HepG2 (cell line): ENCODE measurements around the gene AKAP8L. TPM values are rescaled to one million over a fixed set of nuclear protein-coding genes. Genes with fewer than 3 reads are reported as not detected.

Experiments
- AGO2 ChIP-seq: fragments of 200-400 bp; formaldehyde crosslinking; optimal IDR thresholded peaks from 2 replicates; pipeline ENCODE3; 2017; ENCODE audit warnings: mild to moderate bottlenecking, low read depth, low read length, moderate library complexity
- ARNT2 ChIP-seq: sonication (generic); formaldehyde crosslinking; IDR thresholded peaks from 2 replicates; pipeline ENCODE4 v1.8.0; 2022; ENCODE audit warnings: mild to moderate bottlenecking, low read depth, missing genetic modification reagents, moderate library complexity
- CENPT ChIP-seq: sonication (generic); formaldehyde crosslinking; IDR thresholded peaks from 2 replicates; pipeline ENCODE4 v1.8.0; 2022; ENCODE audit warnings: low read depth, mild to moderate bottlenecking, moderate library complexity, missing genetic modification reagents
- GFI1 ChIP-seq: sonication (generic); formaldehyde crosslinking; IDR thresholded peaks from 2 replicates; pipeline ENCODE4 v1.5.0; 2020; ENCODE audit warnings: missing genetic modification reagents, mild to moderate bottlenecking, borderline replicate concordance
- JUNB ChIP-seq: sonication (generic); formaldehyde crosslinking; IDR thresholded peaks from 2 replicates; pipeline ENCODE4 v1.8.0; 2022; ENCODE audit warnings: missing genetic modification reagents, mild to moderate bottlenecking, borderline replicate concordance
- KDM4B ChIP-seq: sonication (generic); formaldehyde crosslinking; IDR thresholded peaks from 2 replicates; pipeline ENCODE4 v1.4.0; 2020; ENCODE audit warnings: missing genetic modification reagents
- KLF11 ChIP-seq: IDR thresholded peaks from 2 replicates; pipeline ENCODE4 v1.6.1; 2016; ENCODE audit warnings: missing compliant biosample characterization
- NFKB2 ChIP-seq: sonication (generic); formaldehyde crosslinking; IDR thresholded peaks from 2 replicates; pipeline ENCODE4 v1.4.0; 2020; ENCODE audit warnings: missing genetic modification reagents, borderline replicate concordance
- POLR2A ChIP-seq, 2 experiments: IDR thresholded peaks; 2 replicates each; pipeline ENCODE4 v1.6.1; 2011; ENCODE audit warnings: low read depth in 2 of 2, low read length in 2 of 2, mild to moderate bottlenecking in 1 of 2, moderate library complexity in 1 of 2; ENCODE audit not compliant: insufficient read depth in 1 of 2
- POLR2AphosphoS2 ChIP-seq: IDR thresholded peaks from 2 replicates; pipeline ENCODE4 v1.6.1; 2011; ENCODE audit warnings: low read depth, low read length, improper control_type of control experiment
- SALL2 ChIP-seq: sonication (generic); formaldehyde crosslinking; IDR thresholded peaks from 2 replicates; pipeline ENCODE4 v1.8.1; 2023; ENCODE audit warnings: mild to moderate bottlenecking, missing genetic modification reagents, inconsistent platforms
- SAP130 ChIP-seq: IDR thresholded peaks from 2 replicates; pipeline ENCODE4 v1.6.1; 2016; ENCODE audit warnings: low read depth
- SP4 ChIP-seq: sonication (generic); formaldehyde crosslinking; IDR thresholded peaks from 2 replicates; pipeline ENCODE4 v1.8.1; 2023; ENCODE audit warnings: mild to moderate bottlenecking, missing genetic modification reagents
- SP5 ChIP-seq: IDR thresholded peaks from 2 replicates; pipeline ENCODE4 v1.6.1; 2016; ENCODE audit warnings: low read depth, borderline replicate concordance
- SRF ChIP-seq: IDR thresholded peaks from 2 replicates; pipeline ENCODE4 v1.6.1; 2011; ENCODE audit warnings: mild to moderate bottlenecking, low read depth, low read length, moderate library complexity
- ZNF3 ChIP-seq: IDR thresholded peaks from 2 replicates; pipeline ENCODE4 v1.7.0; 2017; ENCODE audit warnings: inconsistent platforms
- ZNF343 ChIP-seq: sonication (generic); formaldehyde crosslinking; IDR thresholded peaks from 2 replicates; pipeline ENCODE4 v1.4.0; 2020; ENCODE audit warnings: mild to moderate bottlenecking, missing genetic modification reagents
- ZNF543 ChIP-seq: sonication (generic); formaldehyde crosslinking; IDR thresholded peaks from 2 replicates; pipeline ENCODE4 v1.4.0; 2020; ENCODE audit warnings: mild to moderate bottlenecking, missing genetic modification reagents
- polyA plus RNA-seq, 8 experiments: library from polyadenylated mRNA; depleted of rRNA in 3 of 8; stranded (reverse) in 7 of 8; unstranded in 1 of 8; fragments of >200 nt; fragmentation: Illumina TruSeq in 4 of 8; extraction: Trizol in 4 of 8; gene quantifications; 2 replicates each; pipeline versions ENCODE4 v1.2.1 to v1.2.3, GENCODE V29; 2011 to 2016; ENCODE audit warnings: low read depth in 4 of 8, missing spikeins in 1 of 8, mixed read lengths in 1 of 8; ENCODE audit not compliant: insufficient read depth in 1 of 8
- total RNA-seq, 5 experiments: library from RNA; depleted of rRNA; stranded (reverse); fragments of >200 nt; fragmentation: Illumina TruSeq; extraction: Trizol; gene quantifications; 2 replicates each; pipeline ENCODE4 v1.2.3, GENCODE V29; 2016; ENCODE audit warnings: low read depth in 1 of 5
- TF ChIP-seq, protein P1 (sequence below): sonication (generic); formaldehyde crosslinking; IDR thresholded peaks from 2 replicates; pipeline ENCODE4 v1.8.1; 2022; ENCODE audit warnings: mild to moderate bottlenecking, missing genetic modification reagents
- TF ChIP-seq, protein P2 (sequence below): IDR thresholded peaks from 2 replicates; pipeline ENCODE4 v1.6.1; 2018; ENCODE audit warnings: missing genetic modification reagents, mild to moderate bottlenecking, missing compliant biosample characterization
- TF ChIP-seq, protein P3 (sequence below): sonication (generic); formaldehyde crosslinking; IDR thresholded peaks from 2 replicates; pipeline ENCODE4 v1.4.0; 2020; ENCODE audit warnings: missing genetic modification reagents
- TF ChIP-seq, protein P4 (sequence below): sonication (generic); formaldehyde crosslinking; IDR thresholded peaks from 2 replicates; pipeline ENCODE4 v1.4.0; 2020; ENCODE audit warnings: missing genetic modification reagents
- TF ChIP-seq, protein P5 (sequence below): sonication (generic); formaldehyde crosslinking; IDR thresholded peaks from 2 replicates; pipeline ENCODE4 v1.8.0; 2022; ENCODE audit warnings: missing genetic modification reagents, mild to moderate bottlenecking, borderline replicate concordance

The AKAP8L gene
- total and polyA plus RNA-seq, 2 of the 13 experiments (the other 11 are each of a cell fraction or from before 2014, with no cell fraction given): 48.2 to 49.6 TPM

DNA sequence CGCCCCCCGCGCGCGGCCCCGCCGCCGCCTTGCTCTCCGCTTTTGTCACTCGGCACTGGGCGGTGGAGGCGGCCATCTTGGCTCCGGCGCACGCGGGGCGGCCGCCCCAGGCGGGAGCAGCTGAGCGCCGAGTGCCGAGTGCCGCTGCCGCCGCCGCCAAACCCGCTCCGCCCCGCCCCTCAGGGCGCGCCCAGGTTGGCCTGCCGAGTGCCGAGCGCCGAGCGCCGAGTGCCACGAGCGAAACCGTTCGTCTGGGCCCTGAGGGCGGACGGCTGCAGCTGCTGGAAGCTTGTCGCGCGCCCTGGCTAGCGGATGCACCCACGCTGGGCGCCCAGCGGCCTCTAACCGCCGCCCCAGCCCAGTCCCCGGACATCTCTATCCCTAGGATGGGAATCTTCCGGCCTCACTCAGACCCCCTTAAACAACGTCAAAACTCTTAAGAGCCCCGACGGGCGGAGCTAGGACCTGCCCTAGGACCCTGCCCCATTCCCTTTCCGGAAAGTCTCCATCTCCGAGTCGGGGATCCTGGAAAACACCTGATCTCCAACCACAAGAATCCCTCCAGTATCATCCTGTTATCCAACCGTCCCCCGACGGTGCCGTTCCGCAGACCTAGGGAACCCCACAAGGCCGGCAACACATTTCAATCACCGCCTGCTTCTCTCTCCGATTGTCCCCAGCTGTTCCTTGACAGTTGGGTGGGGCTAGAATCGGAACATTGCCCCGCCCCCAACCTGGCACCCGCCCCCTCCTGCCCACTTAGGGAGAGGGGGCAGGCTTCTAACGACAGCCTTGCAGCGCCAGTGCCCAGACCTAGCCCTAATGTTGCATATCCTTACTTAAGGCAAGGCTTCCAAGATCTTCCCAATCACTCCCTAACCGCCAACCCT, 14.1 kb upstream of the AKAP8L start (continued):
- TF ChIP-seq ZNF543 (CRISPR knock-in tag): peak; percentile 27; the same call in 1 of the 2 replicates
- TF ChIP-seq ARNT2 (CRISPR knock-in tag): peak; percentile 73
- TF ChIP-seq, protein P1, sequence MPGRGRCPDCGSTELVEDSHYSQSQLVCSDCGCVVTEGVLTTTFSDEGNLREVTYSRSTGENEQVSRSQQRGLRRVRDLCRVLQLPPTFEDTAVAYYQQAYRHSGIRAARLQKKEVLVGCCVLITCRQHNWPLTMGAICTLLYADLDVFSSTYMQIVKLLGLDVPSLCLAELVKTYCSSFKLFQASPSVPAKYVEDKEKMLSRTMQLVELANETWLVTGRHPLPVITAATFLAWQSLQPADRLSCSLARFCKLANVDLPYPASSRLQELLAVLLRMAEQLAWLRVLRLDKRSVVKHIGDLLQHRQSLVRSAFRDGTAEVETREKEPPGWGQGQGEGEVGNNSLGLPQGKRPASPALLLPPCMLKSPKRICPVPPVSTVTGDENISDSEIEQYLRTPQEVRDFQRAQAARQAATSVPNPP: no peak
- peak; percentile 65; the same call in 1 of the 2 replicates for TF ChIP-seq POLR2AphosphoS2
- peak; percentile 47 for TF ChIP-seq AGO2
- TF ChIP-seq ZNF343: no peak
- peak; percentile 81 for TF ChIP-seq SP5 (CRISPR knock-in tag)
- peak; percentile 86 for TF ChIP-seq SALL2 (CRISPR knock-in tag)
- TF ChIP-seq JUNB (CRISPR knock-in tag): no peak
- TF ChIP-seq, protein P2, sequence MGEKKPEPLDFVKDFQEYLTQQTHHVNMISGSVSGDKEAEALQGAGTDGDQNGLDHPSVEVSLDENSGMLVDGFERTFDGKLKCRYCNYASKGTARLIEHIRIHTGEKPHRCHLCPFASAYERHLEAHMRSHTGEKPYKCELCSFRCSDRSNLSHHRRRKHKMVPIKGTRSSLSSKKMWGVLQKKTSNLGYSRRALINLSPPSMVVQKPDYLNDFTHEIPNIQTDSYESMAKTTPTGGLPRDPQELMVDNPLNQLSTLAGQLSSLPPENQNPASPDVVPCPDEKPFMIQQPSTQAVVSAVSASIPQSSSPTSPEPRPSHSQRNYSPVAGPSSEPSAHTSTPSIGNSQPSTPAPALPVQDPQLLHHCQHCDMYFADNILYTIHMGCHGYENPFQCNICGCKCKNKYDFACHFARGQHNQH: no peak; the same call in 1 of the 2 replicates
- peak; percentile 90 for TF ChIP-seq SP4
- peak; percentile 35; the same call in 1 of the 2 replicates for TF ChIP-seq KDM4B (CRISPR knock-in tag)
- TF ChIP-seq CENPT (CRISPR knock-in tag): 0 out of 2 replicates have a peak, but pooled peaks have one; percentile 63
- TF ChIP-seq, protein P3, sequence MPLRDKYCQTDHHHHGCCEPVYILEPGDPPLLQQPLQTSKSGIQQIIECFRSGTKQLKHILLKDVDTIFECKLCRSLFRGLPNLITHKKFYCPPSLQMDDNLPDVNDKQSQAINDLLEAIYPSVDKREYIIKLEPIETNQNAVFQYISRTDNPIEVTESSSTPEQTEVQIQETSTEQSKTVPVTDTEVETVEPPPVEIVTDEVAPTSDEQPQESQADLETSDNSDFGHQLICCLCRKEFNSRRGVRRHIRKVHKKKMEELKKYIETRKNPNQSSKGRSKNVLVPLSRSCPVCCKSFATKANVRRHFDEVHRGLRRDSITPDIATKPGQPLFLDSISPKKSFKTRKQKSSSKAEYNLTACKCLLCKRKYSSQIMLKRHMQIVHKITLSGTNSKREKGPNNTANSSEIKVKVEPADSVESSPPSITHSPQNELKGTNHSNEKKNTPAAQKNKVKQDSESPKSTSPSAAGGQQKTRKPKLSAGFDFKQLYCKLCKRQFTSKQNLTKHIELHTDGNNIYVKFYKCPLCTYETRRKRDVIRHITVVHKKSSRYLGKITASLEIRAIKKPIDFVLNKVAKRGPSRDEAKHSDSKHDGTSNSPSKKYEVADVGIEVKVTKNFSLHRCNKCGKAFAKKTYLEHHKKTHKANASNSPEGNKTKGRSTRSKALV (CRISPR knock-in tag): 0 out of 2 replicates have a peak, but pooled peaks have one; percentile 25
- TF ChIP-seq, protein P4, sequence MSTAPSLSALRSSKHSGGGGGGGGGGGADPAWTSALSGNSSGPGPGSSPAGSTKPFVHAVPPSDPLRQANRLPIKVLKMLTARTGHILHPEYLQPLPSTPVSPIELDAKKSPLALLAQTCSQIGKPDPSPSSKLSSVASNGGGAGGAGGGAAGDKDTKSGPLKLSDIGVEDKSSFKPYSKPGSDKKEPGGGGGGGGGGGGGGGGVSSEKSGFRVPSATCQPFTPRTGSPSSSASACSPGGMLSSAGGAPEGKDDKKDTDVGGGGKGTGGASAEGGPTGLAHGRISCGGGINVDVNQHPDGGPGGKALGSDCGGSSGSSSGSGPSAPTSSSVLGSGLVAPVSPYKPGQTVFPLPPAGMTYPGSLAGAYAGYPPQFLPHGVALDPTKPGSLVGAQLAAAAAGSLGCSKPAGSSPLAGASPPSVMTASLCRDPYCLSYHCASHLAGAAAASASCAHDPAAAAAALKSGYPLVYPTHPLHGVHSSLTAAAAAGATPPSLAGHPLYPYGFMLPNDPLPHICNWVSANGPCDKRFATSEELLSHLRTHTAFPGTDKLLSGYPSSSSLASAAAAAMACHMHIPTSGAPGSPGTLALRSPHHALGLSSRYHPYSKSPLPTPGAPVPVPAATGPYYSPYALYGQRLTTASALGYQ: no peak
- peak; percentile 54; the same call in 1 of the 2 replicates for TF ChIP-seq NFKB2 (CRISPR knock-in tag)
- TF ChIP-seq SRF: peak; percentile 96
- TF ChIP-seq, protein P5, sequence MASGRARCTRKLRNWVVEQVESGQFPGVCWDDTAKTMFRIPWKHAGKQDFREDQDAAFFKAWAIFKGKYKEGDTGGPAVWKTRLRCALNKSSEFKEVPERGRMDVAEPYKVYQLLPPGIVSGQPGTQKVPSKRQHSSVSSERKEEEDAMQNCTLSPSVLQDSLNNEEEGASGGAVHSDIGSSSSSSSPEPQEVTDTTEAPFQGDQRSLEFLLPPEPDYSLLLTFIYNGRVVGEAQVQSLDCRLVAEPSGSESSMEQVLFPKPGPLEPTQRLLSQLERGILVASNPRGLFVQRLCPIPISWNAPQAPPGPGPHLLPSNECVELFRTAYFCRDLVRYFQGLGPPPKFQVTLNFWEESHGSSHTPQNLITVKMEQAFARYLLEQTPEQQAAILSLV (CRISPR knock-in tag): peak; percentile 43; the same call in 1 of the 2 replicates
- no peak for TF ChIP-seq ZNF3 (CRISPR knock-in tag)
- TF ChIP-seq POLR2A (IDR thresholded peaks at IDR 0.05; ENCODE audit: insufficient read depth in 1 of 2, low read depth in 2 of 2, low read length in 2 of 2): peak; percentile 58 to 64
- peak; percentile 86 for TF ChIP-seq SAP130 (CRISPR knock-in tag)
- peak; percentile 47; the same call in 1 of the 2 replicates for TF ChIP-seq GFI1 (CRISPR knock-in tag)
- TF ChIP-seq KLF11 (CRISPR knock-in tag): no peak
